ENCODE measurements around the gene DHRS3. TPM values are rescaled to one million over a fixed set of nuclear protein-coding genes. Genes with fewer than 3 reads are reported as not detected.
A peak's percentile ranks its signal among the peaks of the same experiment; 100 is the strongest.

The DHRS3 gene
- polyA plus RNA-seq, 12 donors: 11.0 to 25.4 (median 14.8) TPM; not detected in 1

DNA sequence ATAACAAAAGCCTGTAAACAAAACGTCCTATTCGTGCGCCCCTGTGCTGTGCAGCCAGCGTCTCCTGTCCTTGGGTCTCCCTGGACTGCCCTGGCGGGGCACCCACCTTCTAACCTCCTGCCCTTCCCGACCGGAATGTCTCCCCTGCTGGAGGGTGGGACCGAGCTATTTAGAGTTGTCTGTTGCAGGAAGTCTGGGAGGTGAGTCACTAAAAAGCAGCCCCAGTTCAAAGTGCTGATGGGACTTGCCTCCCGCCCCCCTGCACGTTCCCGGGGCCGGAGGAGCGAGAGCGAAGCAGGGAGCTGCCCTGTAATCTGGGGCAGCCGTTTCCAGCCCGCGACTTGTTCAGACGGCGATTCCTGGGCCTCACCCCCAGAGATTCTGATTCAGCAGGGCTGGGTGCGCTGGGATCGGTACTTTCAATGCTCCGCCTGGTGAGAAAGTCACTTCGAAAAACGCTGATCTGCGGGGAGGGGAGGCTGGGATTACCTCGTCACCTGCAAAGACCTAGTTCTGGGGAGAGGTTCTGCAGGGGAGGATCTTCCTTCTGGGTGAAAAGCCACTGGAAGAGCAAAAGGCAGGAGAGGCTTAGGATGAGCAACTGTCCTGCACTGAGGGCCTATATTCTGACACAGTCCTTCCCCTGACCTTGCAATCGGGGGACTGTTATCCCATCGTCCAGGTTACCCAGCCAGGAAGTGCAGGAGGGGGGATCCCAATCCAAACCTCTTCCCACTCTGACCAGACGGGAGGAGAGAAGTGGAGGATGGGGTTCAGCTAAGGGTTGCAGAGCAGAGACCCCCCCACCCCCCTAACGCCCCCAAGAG, 1.2 kb upstream of the DHRS3 start:
- DNase-seq: peak; percentile 57

DNA sequence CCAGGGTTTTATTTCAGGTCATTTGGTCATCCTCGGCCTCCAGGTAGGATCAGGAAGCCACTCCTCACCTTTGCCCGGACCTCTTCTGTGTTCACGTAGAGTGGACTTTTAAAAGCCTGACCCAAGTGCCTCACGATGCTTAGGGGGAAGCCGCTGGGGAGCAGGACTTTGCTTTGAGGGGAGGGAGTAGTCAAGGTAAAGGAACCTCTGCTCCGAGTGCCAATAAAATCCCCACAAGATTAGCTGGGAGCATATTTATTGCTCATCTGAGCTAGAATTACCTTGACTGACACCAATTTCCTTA, 603 bp upstream of the DHRS3 start:
- no peak for DNase-seq

DNA sequence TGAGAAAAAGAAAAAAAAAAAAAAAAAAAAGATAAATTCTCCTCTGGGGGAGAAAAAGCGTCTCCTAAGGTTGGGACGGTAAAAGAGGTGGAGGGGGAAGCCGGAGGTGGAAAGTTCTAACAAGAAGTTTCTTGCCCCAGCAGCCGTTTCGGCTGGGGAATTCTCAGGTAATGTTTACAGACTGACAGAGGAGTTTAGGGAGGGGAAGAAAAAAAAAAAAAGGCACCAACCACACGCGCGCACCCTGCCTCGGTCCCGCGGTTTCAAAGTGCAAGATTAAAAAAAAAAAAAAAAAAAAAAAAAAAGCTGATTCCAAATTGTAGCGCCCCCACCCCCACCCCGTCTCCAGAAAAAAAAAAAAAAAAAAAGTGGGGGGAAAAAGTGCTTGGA, 504 bp downstream of the DHRS3 start:
- DNase-seq: no peak

GRCh38 chr1:12616709-12617373, 1.2 kb downstream of the DHRS3 start:
- no peak for DNase-seq

- DNase-seq: no peak
Measured at GRCh38 chr1:12615865-12616708, 1.9 kb downstream of the DHRS3 start.

GRCh38 chr1:12615159-12615864, 2.7 kb downstream of the DHRS3 start:
- no peak for DNase-seq

- DNase-seq: no peak
Measured at GRCh38 chr1:12614402-12615158, 3.4 kb downstream of the DHRS3 start.

GRCh38 chr1:12613180-12613579, 4.8 kb downstream of the DHRS3 start:
- DNase-seq: no peak

- DNase-seq: no peak
Measured at GRCh38 chr1:12610941-12611340, 7.1 kb downstream of the DHRS3 start.

DNA sequence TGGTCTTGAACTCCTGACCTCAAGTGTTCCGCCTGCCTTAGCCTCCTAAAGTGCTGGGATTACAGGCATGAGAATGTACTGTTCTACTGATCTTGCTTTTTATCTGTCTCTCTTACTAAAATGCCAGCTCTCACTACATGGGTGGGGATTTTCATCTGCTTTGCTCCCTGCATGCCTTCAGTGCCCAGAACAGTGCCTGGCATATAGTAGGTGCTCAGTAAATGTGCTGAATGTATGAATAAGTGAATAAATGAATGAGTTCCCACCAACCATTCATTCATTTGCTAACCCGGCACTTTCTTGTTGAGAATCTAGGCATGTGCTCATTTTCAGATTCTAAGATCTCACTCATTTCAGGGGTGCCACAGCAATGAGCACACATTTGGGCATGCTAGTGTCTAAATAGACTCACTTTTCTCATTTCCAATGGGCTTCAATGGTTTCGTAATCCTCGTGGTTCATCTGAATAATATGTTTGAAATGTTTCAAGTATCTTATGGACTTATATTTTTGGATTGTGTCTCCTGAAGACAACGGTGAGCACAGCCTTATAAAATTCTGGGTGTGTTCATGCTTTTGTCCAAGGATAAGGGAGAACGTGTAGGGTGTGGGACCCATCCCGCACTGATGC, 7.6 kb downstream of the DHRS3 start:
- no peak for DNase-seq

GRCh38 chr1:12609469-12610003, 8.5 kb downstream of the DHRS3 start:
- DNase-seq: no peak

DNA sequence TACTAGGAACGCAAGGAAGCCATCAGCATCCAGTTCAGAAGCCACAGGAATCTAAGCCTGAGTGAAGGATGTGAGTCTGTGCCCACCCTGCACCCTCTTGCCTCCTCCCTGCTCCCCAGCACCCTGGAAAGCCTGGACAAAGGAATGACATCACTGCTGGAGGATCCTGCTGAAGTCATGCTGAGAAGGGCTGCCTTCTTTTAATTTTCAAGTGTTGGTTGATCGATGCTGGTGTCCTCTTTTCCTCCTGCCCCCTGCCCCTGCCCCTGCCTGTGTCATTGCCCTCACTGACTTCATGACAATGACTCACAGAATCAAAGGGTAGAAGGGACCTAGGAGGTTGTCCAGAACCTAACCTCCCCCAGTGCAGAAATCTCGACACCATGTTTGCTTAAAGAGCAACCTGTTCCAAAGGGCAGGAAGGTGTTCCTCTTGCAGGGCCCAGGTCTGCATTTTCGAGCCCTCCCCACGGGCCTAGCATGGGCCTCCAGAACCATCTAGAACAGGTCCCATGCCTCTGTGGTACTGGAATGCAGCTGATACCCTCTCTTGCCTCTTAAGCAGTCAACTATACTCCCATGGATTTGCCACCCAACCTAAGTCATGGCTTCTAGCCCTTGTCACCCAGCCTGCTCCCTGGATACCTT, 9.6 kb downstream of the DHRS3 start:
- no peak for DNase-seq

- DNase-seq: no peak
Measured at GRCh38 chr1:12607263-12607662, 10.7 kb downstream of the DHRS3 start.

- DNase-seq: no peak
Measured at GRCh38 chr1:12604986-12605385, 13.0 kb downstream of the DHRS3 start.

GRCh38 chr1:12604114-12604874, 13.7 kb downstream of the DHRS3 start:
- DNase-seq: no peak

- no peak for DNase-seq
Measured at GRCh38 chr1:12603224-12603623, 14.8 kb downstream of the DHRS3 start.

GRCh38 chr1:12602659-12603024, 15.4 kb downstream of the DHRS3 start:
- DNase-seq: no peak

GRCh38 chr1:12601700-12602658, 16.0 kb downstream of the DHRS3 start:
- no peak for DNase-seq

All from muscle of arm (tissue), 12 donors.